Coronary artery (tissue), 2 donors: ENCODE measurements around the gene ERF.

Source experiments
- DNase-seq: peaks from one replicate; pipeline ENCODE4 v3.0.0-alpha.2; 2017; ENCODE audit warnings: low spot score
- H3K27ac ChIP-seq, 2 donors: fragments of 200-600 bp; sonication (generic); one replicate each; pipeline ENCODE4 v1.5.1; 2016 to 2019
- H3K4me3 ChIP-seq: fragments of 200-600 bp; sonication (generic); 2 replicates; pipeline ENCODE4 v1.5.1; 2016; ENCODE audit warnings: mild to moderate bottlenecking, moderate library complexity
- CTCF ChIP-seq: fragments of 200-600 bp; sonication (generic); IDR thresholded peaks from one replicate; pipeline ENCODE4 v1.5.1; 2019; ENCODE audit warnings: antibody characterized with exemption

ERF gene

GRCh38 chr19:42254850-42255765 lies at the start of gene ERF:
Gene ERF, minus strand, starts transcription at chr19:42255128. Its CDS starts 129 bp downstream, at chr19:42254999.
- peak; percentile 96 for DNase-seq
- TF ChIP-seq CTCF = no peak
- peak within 1 kb of the TSS; percentile 97 for H3K4me3 ChIP-seq
- peak within 1 kb of the TSS; percentile 99 for H3K27ac ChIP-seq

- no peak for TF ChIP-seq CTCF
- no peak for DNase-seq
- Histone ChIP-seq H3K4me3 (no peak overlapping the region), H3K27ac (no peak overlapping the region)
Measured at GRCh38 chr19:42303876-42304275, 48.9 kb upstream of the ERF start.

- TF ChIP-seq CTCF = no peak
- no peak overlapping the region for H3K27ac ChIP-seq
- no peak for DNase-seq
- H3K4me3 ChIP-seq = peak overlapping the region; percentile 72
Measured at GRCh38 chr19:42303101-42303464, 48.2 kb upstream of the ERF start.

- Histone ChIP-seq H3K27ac (peak within 1 kb of the TSS in 1 of 2 donors; percentile 37), H3K4me3 (peak within 1 kb of the TSS; percentile 72)
- DNase-seq = no peak
- TF ChIP-seq CTCF = no peak
Measured at GRCh38 chr19:42301646-42302203, 46.8 kb upstream of the ERF start, which contains the start of gene PRR19. Gene PRR19, plus strand, starts transcription at chr19:42302132. Its CDS starts 7,453 bp downstream, at chr19:42309585.

GRCh38 chr19:42297039-42297438 lies 42.1 kb upstream of the ERF start:
- Histone ChIP-seq H3K4me3 (no peak overlapping the region), H3K27ac (no peak overlapping the region)
- no peak for TF ChIP-seq CTCF
- DNase-seq = no peak

GRCh38 chr19:42295831-42296525 lies 41.0 kb upstream of the ERF start:
- no peak for DNase-seq
- no peak overlapping the region for H3K4me3 ChIP-seq
- peak; percentile 88 for TF ChIP-seq CTCF
- no peak overlapping the region for H3K27ac ChIP-seq
